T-helper 17 cell (primary cell): Measurements from ENCODE around the gene NBEAL2. TPM values are rescaled to one million over a fixed set of nuclear protein-coding genes. Genes with fewer than 3 reads are reported as not detected.

Experiments
- total RNA-seq, 4 donors: library from RNA in 2 of 4; stranded (reverse) in 2 of 4; gene quantifications; one replicate each; pipeline ENCODE4 v1.2.3 and lab custom pipeline; 2022 to 2026

The NBEAL2 gene
- total RNA-seq, 2 donors from 2014 or later = 285 to 303 TPM

Other genes with a start within 250 kb of the NBEAL2 start
- not detected for gene MYL3, start 116.2 kb upstream of the NBEAL2 start, total RNA-seq
- gene PTH1R, start 101.9 kb upstream of the NBEAL2 start, total RNA-seq = not detected
- 10 to 100 TPM; 67.6 to 75.8 TPM for gene CCDC12, start 2.9 kb upstream of the NBEAL2 start, total RNA-seq
- 10 to 100 TPM; 76.1 to 86.9 TPM for gene SETD2, start 184.4 kb downstream of the NBEAL2 start, total RNA-seq